ENCODE data around the gene ADIG.

DNA sequence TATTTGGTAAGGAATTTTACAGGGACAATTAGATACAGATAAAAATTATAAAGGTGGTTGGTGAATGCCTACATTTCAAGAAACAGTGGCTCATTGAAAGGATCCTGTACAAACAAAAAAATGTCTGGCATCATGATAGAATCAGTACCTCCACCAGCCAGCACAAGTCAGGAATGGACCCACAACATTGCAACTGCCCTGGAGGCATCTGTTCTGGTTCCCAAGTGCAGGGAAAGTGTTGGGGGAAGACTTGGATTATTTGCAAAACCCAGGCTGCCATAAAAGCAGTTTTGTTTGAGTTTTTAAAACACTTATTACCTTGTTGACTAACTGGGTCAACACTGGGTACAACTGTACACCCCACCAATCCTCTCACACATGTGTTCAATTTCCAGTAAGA lies 44.9 kb downstream of the ADIG start:
- TF ChIP-seq, protein P1, sequence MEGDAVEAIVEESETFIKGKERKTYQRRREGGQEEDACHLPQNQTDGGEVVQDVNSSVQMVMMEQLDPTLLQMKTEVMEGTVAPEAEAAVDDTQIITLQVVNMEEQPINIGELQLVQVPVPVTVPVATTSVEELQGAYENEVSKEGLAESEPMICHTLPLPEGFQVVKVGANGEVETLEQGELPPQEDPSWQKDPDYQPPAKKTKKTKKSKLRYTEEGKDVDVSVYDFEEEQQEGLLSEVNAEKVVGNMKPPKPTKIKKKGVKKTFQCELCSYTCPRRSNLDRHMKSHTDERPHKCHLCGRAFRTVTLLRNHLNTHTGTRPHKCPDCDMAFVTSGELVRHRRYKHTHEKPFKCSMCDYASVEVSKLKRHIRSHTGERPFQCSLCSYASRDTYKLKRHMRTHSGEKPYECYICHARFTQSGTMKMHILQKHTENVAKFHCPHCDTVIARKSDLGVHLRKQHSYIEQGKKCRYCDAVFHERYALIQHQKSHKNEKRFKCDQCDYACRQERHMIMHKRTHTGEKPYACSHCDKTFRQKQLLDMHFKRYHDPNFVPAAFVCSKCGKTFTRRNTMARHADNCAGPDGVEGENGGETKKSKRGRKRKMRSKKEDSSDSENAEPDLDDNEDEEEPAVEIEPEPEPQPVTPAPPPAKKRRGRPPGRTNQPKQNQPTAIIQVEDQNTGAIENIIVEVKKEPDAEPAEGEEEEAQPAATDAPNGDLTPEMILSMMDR (IDR thresholded peaks at IDR 0.05): no peak
- no peak for TF ChIP-seq POLR2A (IDR thresholded peaks at IDR 0.05)
